Measurements from ENCODE around the gene TMEM120B.

GRCh38 chr12:121783766-121784165, 71.2 kb downstream of the TMEM120B start:
- no peak for TF ChIP-seq CTCF (conservative IDR thresholded peaks at IDR 0.05)
- TF ChIP-seq ZFX (IDR thresholded peaks at IDR 0.05), result no peak
